ENCODE measurements around the gene TTBK1. TPM values are rescaled to one million over a fixed set of nuclear protein-coding genes. Genes with fewer than 3 reads are reported as not detected.

TTBK1 gene
- total RNA-seq, 1 experiment from 2014 or later, result 0.68 TPM

DNA sequence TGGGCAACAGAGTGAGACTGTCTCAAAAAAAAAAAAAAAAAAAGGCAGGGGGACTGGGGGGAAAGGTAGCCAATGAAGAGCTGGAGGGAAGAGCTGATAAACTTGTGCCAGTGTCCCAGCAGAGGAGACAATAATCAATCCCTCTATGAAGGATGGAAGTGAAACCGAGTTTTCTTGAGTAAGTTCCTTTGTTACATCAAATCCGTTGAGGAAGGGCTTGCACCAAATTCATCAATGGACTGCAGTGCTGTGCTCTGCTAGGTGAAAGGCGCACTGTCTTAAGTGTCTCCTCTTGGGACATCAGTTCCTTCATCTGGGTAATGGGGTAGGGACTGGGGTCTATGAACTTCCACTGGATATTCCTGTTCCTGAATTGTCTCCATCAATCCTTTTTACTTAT, 68.4 kb downstream of the TTBK1 start:
- 0 out of 2 replicates have a peak, but pooled peaks cover 4% of the 10 kb centered on the region for H3K27me3 Mint-ChIP-seq (ENCODE audit: low read depth)
- H3K9me3 Mint-ChIP-seq, result no peaks in the 10 kb centered on the region
- TF ChIP-seq NFATC4 (CRISPR knock-in tag; IDR thresholded peaks at IDR 0.05) (no peak), GRHL2 (CRISPR knock-in tag; IDR thresholded peaks at IDR 0.05; ENCODE audit: insufficient replicate concordance, severe bottlenecking) (no peak), CREM (CRISPR knock-in tag; IDR thresholded peaks at IDR 0.05) (no peak), PRRX2 (CRISPR knock-in tag; IDR thresholded peaks at IDR 0.05) (no peak), TCF7 (CRISPR knock-in tag; IDR thresholded peaks at IDR 0.05; ENCODE audit: low read depth) (no peak), MXD4 (CRISPR knock-in tag; IDR thresholded peaks at IDR 0.05; ENCODE audit: borderline replicate concordance) (no peak), ZNF232 (CRISPR knock-in tag; IDR thresholded peaks at IDR 0.05) (no peak), SMAD4 (CRISPR knock-in tag; IDR thresholded peaks at IDR 0.05) (no peak), TEAD1 (CRISPR knock-in tag; IDR thresholded peaks at IDR 0.05) (no peak), NR3C1 (CRISPR knock-in tag; conservative IDR thresholded peaks at IDR 0.05; ENCODE audit: low read depth) (no peak)
- TF ChIP-seq, protein P1, sequence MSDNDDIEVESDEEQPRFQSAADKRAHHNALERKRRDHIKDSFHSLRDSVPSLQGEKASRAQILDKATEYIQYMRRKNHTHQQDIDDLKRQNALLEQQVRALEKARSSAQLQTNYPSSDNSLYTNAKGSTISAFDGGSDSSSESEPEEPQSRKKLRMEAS (CRISPR knock-in tag; IDR thresholded peaks at IDR 0.05), result no peak
- TF ChIP-seq, protein P2, sequence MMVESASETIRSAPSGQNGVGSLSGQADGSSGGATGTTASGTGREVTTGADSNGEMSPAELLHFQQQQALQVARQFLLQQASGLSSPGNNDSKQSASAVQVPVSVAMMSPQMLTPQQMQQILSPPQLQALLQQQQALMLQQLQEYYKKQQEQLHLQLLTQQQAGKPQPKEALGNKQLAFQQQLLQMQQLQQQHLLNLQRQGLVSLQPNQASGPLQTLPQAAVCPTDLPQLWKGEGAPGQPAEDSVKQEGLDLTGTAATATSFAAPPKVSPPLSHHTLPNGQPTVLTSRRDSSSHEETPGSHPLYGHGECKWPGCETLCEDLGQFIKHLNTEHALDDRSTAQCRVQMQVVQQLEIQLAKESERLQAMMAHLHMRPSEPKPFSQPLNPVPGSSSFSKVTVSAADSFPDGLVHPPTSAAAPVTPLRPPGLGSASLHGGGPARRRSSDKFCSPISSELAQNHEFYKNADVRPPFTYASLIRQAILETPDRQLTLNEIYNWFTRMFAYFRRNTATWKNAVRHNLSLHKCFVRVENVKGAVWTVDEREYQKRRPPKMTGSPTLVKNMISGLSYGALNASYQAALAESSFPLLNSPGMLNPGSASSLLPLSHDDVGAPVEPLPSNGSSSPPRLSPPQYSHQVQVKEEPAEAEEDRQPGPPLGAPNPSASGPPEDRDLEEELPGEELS (CRISPR knock-in tag; IDR thresholded peaks at IDR 0.05), result no peak
- TF ChIP-seq, protein P3, sequence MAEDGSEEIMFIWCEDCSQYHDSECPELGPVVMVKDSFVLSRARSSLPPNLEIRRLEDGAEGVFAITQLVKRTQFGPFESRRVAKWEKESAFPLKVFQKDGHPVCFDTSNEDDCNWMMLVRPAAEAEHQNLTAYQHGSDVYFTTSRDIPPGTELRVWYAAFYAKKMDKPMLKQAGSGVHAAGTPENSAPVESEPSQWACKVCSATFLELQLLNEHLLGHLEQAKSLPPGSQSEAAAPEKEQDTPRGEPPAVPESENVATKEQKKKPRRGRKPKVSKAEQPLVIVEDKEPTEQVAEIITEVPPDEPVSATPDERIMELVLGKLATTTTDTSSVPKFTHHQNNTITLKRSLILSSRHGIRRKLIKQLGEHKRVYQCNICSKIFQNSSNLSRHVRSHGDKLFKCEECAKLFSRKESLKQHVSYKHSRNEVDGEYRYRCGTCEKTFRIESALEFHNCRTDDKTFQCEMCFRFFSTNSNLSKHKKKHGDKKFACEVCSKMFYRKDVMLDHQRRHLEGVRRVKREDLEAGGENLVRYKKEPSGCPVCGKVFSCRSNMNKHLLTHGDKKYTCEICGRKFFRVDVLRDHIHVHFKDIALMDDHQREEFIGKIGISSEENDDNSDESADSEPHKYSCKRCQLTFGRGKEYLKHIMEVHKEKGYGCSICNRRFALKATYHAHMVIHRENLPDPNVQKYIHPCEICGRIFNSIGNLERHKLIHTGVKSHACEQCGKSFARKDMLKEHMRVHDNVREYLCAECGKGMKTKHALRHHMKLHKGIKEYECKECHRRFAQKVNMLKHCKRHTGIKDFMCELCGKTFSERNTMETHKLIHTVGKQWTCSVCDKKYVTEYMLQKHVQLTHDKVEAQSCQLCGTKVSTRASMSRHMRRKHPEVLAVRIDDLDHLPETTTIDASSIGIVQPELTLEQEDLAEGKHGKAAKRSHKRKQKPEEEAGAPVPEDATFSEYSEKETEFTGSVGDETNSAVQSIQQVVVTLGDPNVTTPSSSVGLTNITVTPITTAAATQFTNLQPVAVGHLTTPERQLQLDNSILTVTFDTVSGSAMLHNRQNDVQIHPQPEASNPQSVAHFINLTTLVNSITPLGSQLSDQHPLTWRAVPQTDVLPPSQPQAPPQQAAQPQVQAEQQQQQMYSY (CRISPR knock-in tag; IDR thresholded peaks at IDR 0.05), result no peak
- TF ChIP-seq, protein P4, sequence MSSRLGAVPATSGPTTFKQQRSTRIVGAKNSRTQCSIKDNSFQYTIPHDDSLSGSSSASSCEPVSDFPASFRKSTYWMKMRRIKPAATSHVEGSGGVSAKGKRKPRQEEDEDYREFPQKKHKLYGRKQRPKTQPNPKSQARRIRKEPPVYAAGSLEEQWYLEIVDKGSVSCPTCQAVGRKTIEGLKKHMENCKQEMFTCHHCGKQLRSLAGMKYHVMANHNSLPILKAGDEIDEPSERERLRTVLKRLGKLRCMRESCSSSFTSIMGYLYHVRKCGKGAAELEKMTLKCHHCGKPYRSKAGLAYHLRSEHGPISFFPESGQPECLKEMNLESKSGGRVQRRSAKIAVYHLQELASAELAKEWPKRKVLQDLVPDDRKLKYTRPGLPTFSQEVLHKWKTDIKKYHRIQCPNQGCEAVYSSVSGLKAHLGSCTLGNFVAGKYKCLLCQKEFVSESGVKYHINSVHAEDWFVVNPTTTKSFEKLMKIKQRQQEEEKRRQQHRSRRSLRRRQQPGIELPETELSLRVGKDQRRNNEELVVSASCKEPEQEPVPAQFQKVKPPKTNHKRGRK (CRISPR knock-in tag; IDR thresholded peaks at IDR 0.05; ENCODE audit: borderline replicate concordance), result no peak
- TF ChIP-seq, protein P5, sequence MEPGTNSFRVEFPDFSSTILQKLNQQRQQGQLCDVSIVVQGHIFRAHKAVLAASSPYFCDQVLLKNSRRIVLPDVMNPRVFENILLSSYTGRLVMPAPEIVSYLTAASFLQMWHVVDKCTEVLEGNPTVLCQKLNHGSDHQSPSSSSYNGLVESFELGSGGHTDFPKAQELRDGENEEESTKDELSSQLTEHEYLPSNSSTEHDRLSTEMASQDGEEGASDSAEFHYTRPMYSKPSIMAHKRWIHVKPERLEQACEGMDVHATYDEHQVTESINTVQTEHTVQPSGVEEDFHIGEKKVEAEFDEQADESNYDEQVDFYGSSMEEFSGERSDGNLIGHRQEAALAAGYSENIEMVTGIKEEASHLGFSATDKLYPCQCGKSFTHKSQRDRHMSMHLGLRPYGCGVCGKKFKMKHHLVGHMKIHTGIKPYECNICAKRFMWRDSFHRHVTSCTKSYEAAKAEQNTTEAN (CRISPR knock-in tag; IDR thresholded peaks at IDR 0.05), result no peak
- TF ChIP-seq, protein P6, sequence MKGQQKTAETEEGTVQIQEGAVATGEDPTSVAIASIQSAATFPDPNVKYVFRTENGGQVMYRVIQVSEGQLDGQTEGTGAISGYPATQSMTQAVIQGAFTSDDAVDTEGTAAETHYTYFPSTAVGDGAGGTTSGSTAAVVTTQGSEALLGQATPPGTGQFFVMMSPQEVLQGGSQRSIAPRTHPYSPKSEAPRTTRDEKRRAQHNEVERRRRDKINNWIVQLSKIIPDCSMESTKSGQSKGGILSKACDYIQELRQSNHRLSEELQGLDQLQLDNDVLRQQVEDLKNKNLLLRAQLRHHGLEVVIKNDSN (CRISPR knock-in tag; IDR thresholded peaks at IDR 0.05), result no peak
- CTCF ChIA-PET, result no interaction called here
- peaks cover 26% of the 10 kb centered on the region for H3K4me1 Mint-ChIP-seq
- DNase-seq (ENCODE audit: low spot score) (no peak), ATAC-seq (no peak)
- H3K36me3 Mint-ChIP-seq, result no peaks in the 10 kb centered on the region
- no peak overlapping the region for H3K27ac Mint-ChIP-seq
- POLR2A ChIA-PET, result interaction anchor here (0.6 kb wide), 1 partner anchor 141 kb away, joined by 3 read pairs; the partner anchor contains the start of gene SRF
- no peak overlapping the region for H3K4me3 Mint-ChIP-seq

DNA sequence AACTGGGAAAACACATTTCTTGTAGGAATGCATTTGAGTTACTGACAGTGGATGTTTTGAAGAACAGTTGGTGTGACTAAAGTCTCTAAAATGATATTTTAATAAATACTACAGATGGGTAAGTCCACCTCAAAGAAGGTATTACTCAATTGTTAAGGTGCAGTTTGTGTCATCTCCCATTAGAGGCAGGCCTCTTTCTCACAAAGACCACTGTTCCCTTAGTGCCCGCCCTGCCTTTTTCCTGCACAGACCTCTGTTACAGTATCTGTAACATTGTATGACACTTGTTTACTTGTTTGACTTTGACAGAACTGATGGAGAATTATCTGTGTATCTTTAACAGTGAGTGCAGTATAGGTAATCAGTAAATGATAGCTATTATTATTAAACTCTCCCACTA, 70.5 kb downstream of the TTBK1 start:
- ATAC-seq, result no peak
- Mint-ChIP-seq H3K4me3 (no peak overlapping the region), H3K36me3 (no peaks in the 10 kb centered on the region)

More for the DNA sequence above, 70.5 kb downstream of the TTBK1 start:
- H3K27ac Mint-ChIP-seq, result no peak overlapping the region
- DNase-seq (ENCODE audit: low spot score), result no peak
- CTCF ChIA-PET, result interaction anchor here (1.7 to 4.0 kb wide), 3 partner anchors 21 to 85 kb away, joined by 4 to 19 read pairs (median 10); partner anchors contain the start of gene DNPH1
- H3K27me3 Mint-ChIP-seq (ENCODE audit: low read depth), result 0 out of 2 replicates have a peak, but pooled peaks cover 4% of the 10 kb centered on the region
- H3K9me3 Mint-ChIP-seq, result no peaks in the 10 kb centered on the region
- TF ChIP-seq NFATC4 (CRISPR knock-in tag; IDR thresholded peaks at IDR 0.05), result no peak
- no peak for TF ChIP-seq SP1 (CRISPR knock-in tag; conservative IDR thresholded peaks at IDR 0.05)
- no peak for TF ChIP-seq ETV6 (CRISPR knock-in tag; IDR thresholded peaks at IDR 0.05)
- TF ChIP-seq ZNF232 (CRISPR knock-in tag; IDR thresholded peaks at IDR 0.05), result no peak
- TF ChIP-seq, protein P7, sequence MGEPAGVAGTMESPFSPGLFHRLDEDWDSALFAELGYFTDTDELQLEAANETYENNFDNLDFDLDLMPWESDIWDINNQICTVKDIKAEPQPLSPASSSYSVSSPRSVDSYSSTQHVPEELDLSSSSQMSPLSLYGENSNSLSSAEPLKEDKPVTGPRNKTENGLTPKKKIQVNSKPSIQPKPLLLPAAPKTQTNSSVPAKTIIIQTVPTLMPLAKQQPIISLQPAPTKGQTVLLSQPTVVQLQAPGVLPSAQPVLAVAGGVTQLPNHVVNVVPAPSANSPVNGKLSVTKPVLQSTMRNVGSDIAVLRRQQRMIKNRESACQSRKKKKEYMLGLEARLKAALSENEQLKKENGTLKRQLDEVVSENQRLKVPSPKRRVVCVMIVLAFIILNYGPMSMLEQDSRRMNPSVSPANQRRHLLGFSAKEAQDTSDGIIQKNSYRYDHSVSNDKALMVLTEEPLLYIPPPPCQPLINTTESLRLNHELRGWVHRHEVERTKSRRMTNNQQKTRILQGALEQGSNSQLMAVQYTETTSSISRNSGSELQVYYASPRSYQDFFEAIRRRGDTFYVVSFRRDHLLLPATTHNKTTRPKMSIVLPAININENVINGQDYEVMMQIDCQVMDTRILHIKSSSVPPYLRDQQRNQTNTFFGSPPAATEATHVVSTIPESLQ (CRISPR knock-in tag; IDR thresholded peaks at IDR 0.05), result no peak
- TF ChIP-seq NR2C2 (CRISPR knock-in tag; IDR thresholded peaks at IDR 0.05), result no peak
- no peak for TF ChIP-seq ATF1 (CRISPR knock-in tag; IDR thresholded peaks at IDR 0.05)
- POLR2A ChIA-PET, result no interaction called here
- peaks cover 28% of the 10 kb centered on the region for H3K4me1 Mint-ChIP-seq

Measured in WTC11 (cell line).